ENCODE data around the gene MCCC2.
"Not testable (repeated sequence)": the region's sequence is repeated elsewhere in the genome, so short reads cannot be mapped to it uniquely, and the experiment has no call there.

Gene MCCC2

DNA sequence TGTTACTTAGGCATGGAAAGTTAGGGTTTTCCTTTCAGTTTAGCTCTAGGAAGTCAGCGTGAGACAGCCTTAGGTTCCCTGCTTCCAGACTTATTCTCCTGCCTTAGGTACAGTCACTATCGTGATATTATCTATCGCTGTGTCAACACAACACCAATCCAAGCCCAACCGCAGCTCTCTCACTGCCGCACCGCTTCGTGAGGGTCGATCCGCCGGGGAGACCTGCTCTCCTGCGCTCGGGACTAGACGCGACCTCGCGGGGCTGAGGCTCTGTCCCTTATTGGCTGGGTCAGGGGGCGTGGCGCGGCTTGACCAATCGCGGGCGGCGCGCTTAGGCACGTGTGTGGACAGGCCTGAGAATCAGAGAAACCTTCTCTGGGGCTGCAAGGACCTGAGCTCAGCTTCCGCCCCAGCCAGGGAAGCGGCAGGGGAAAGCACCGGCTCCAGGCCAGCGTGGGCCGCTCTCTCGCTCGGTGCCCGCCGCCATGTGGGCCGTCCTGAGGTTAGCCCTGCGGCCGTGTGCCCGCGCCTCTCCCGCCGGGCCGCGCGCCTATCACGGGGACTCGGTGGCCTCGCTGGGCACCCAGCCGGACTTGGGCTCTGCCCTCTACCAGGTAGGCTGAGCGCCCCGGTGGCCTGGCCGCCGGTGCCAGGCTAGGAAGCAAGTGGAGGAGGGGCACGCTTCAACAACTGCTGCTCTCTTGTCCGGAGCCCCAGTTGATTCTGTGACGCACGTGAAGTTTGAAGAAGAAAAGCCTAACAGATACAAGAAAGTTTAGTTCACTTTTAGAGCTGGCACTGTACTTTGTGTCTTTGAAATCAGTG, at the start of gene MCCC2:
Gene MCCC2 (plus strand): TSS at position 400 of the 825 bp plus-strand sequence. CDS start 86 bp downstream, at position 486.
- DNase-seq: peak; percentile 99

DNA sequence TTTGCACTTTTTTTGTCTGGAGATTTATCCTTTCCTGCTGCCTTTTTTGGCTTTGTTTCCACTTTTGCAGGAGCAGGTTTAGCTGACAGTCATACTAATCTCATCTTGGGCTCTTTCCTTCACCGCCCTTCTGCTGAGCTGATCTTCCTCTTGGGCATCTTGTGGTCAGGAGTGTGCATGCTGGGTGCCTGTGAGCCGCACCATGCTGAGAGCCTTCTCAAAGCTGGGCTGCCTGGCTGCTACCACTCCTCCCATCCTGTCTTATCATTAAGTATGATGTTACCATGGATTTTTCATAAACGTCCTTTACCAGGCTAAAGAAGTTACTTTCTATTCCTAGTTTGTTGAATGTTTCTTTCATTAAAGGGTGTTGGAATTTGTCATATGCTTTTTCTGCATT, 49.5 kb upstream of the MCCC2 start:
- no peak for DNase-seq

GRCh38 chr5:71550885-71551284, 36.3 kb upstream of the MCCC2 start:
- not testable (repeated sequence) for DNase-seq

GRCh38 chr5:71551582-71551981, 35.6 kb upstream of the MCCC2 start:
- DNase-seq: not testable (repeated sequence)

DNA sequence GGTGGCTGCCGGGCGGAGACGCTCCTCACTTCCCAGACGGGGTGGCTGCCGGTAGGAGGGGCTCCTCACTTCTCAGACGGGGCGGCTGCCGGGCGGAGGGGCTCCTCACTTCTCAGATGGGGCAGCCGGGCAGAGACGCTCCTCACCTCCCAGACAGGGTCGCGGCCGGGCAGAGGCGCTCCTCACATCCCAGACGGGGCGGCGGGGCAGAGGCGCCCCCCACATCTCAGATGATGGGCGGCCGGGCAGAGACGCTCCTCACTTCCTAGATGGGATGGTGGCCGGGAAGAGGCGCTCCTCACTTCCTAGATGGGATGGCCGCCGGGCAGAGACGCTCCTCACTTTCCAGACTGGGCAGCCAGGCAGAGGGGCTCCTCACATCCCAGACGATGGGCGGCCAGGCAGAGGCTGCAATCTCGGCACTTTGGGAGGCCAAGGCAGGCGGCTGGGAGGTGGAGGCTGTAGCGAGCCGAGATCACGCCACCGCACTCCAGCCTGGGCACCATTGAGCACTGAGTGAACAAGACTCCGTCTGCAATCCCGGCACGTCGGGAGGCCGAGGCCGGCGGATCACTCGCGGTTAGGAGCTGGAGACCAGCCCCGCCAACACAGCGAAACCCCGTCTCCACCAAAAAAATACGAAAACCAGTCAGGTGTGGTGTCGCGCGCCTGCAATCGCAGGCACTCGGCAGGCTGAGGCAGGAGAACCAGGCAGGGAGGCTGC, 35.0 kb upstream of the MCCC2 start:
- DNase-seq: not testable (repeated sequence)

DNA sequence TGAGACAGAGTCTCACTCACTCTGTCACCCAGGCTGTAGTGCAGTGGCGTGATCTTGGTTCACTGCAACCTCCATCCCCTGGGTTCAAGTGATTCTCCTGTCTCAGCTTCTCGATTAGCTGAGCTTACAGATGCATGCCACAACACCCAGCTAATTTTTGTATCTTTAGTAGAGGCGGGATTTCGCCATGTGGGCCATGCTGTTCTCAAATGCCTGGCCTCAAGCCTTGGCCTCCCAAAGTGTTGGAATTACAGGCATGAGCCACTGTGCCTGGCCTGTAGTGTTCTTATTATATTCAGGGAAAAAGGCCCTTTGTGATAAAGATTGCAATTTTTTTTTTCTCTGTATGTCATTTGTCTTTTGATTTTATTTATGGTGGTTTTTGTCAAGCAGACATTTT, 24.0 kb upstream of the MCCC2 start:
- no peak for DNase-seq

GRCh38 chr5:71564895-71565294, 22.2 kb upstream of the MCCC2 start:
- no peak for DNase-seq

- DNase-seq: no peak
Measured at GRCh38 chr5:71569748-71570509, 17.2 kb upstream of the MCCC2 start.

- DNase-seq: not testable (repeated sequence)
Measured at GRCh38 chr5:71571811-71572210, 15.3 kb upstream of the MCCC2 start.

DNA sequence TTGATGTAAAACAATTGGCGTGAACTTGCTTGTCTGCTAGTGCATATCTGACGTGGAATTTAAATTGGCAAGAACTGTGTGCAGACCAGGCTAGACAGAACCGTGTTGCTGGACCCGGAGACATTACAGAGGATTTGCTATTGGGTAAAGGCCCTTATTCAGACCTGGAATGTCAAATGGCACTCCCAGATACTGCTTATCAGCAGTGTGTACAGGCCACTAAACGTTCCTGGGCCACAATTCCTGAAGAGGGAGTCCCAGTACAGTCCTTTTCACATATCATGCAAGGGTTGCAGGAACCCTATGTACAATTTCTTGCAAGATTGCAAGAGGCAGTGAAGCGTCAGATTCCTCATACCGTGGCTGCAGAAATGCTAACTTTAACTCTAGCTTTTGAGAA, 13.5 kb upstream of the MCCC2 start:
- no peak for DNase-seq

DNA sequence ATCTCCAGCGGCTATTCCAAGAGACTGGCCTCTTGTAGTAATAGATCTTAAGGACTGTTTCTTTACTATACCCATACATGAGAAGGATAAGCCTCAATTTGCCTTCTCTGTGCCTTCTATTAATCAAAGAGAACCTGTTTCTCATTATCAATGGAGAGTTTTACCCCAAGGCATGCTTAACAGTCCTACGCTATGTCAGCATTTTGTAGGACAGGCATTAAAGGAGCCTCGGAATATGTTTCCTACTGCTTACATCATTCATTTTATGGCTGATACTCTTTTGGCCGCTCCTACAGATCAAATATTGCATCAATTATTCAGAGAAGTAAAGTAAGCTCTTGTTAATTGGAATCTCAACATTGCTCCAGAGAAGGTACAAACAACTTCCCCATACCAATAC, 11.6 kb upstream of the MCCC2 start:
- not testable (repeated sequence) for DNase-seq

DNA sequence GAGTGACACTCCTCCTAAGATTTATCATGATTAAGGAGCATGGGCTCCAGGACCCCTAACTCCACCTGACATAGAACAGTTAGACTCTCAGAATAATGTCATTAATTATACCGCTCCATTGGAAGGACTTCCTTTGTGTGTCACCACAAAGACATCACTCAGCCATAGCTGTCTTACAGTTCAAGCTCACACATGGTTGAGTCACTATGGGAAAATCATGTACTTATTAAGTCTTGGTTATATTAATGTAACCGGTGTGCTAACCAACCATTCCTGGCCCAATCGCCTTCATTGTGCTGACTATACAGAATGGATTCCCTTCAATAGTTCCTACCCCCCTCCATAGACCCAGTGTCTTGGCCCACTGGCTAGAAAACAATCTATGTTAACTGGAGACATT, 10.9 kb upstream of the MCCC2 start:
- DNase-seq: no peak

DNA sequence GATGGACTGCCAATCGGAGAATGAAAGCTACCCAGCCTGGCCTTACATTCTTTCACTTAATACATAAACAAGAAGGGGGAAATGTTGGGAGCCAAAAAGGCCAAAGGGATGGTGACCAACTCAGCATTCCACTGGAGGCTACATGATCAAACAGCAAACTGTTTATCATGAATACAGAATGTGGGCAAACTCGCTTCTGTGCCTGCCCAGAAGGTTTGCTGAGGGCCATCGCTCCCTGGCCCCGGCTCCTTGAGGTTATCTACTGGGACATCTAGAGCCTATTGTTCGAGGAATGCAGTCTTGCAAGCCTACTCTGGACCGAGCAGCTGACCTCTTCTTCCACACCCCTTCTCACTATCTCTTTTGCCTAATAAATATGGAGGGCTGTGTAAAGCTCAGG, 9.3 kb upstream of the MCCC2 start:
- not testable (repeated sequence) for DNase-seq

- no peak for DNase-seq
Measured at GRCh38 chr5:71582945-71583584, 4.1 kb upstream of the MCCC2 start.

- DNase-seq: no peak
Measured at GRCh38 chr5:71586052-71586940, 844 bp upstream of the MCCC2 start.

GRCh38 chr5:71587766-71588532, 809 bp downstream of the MCCC2 start:
- no peak for DNase-seq

GRCh38 chr5:71588533-71588885, 1.4 kb downstream of the MCCC2 start:
- no peak for DNase-seq

DNA sequence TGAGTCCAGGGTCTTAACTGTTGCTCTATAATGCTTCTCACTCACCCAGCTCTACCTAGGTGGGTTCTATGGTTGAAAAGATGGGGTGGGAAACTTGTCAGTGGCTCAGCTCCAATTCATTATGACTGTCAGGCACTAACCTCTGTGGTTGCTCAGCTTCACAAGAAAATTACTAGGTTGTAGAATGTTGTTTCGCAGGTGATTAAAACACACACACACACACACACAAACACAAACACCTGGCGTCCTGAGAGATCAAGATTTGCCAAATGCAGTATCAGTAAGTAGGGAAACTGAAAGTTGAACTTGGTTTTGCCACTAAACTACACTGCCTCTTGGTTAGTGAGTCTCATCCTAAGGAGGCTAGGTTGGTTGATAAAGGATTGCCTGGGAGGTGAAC, 2.8 kb downstream of the MCCC2 start:
- peak; percentile 49 for DNase-seq

GRCh38 chr5:71591100-71591499, 4.0 kb downstream of the MCCC2 start:
- no peak for DNase-seq

DNA sequence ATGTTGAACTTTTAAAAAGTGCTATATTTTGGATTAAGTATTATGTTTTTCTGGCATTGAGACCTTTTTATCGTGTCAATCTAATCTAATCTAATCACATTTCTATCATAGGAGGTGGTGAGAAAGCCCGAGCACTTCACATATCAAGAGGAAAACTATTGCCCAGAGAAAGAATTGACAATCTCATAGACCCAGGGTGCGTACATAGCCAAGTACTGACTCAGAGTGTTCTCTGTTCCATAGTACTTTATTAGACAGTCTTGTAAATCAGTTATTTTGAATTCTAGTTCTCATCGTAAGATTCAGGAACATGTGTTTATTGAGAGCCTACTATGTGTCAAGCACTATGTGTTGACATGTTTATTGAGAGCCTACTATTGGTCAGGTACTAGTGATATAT, 9.0 kb downstream of the MCCC2 start:
- no peak for DNase-seq

GRCh38 chr5:71597001-71597400, 9.9 kb downstream of the MCCC2 start:
- DNase-seq: no peak
